Subcutaneous preadipocyte (primary cell): Measurements from ENCODE around the gene PDZD7. TPM values are rescaled to one million over a fixed set of nuclear protein-coding genes. Genes with fewer than 3 reads are reported as not detected.

Experiments used
- small RNA-seq: library from RNA; depleted of rRNA; stranded (forward); fragments of <200 nt; gene quantifications from one replicate; pipeline ENCODE3, GENCODE V24; 2012
- total RNA-seq: library from RNA; depleted of rRNA; stranded (reverse); fragments of >200 nt; gene quantifications from 2 replicates; pipeline ENCODE4 v1.2.3, GENCODE V29; 2012

Gene PDZD7
- total RNA-seq = 0.37 and 0.98 TPM in 2 replicates

GRCh38 chr10:101031128-101031795 lies at the start of gene PDZD7, which contains the start of gene SFXN3:
TSS of gene PDZD7 (minus strand) at chr10:101031129. CDS start at chr10:101030219, 910 bp downstream.
TSS of gene SFXN3 (plus strand) at chr10:101031234. CDS start at chr10:101034695, 3,461 bp downstream.

GRCh38 chr10:101061624-101062231 lies 30.8 kb upstream of the PDZD7 start, which contains the start of gene KAZALD1:
TSS of gene KAZALD1 (plus strand) at chr10:101061989. CDS start at chr10:101062593, 604 bp downstream.

GRCh38 chr10:100999742-101000126 lies 31.2 kb downstream of the PDZD7 start, which contains the start of gene LZTS2:
TSS of gene LZTS2 (plus strand) at chr10:100999808. CDS start at chr10:101002539, 2,731 bp downstream.

GRCh38 chr10:100986952-100987684 lies 43.8 kb downstream of the PDZD7 start, which contains the start of the genes MRPL43 and TWNK:
TSS of gene MRPL43 (minus strand) at chr10:100987497. CDS start at chr10:100987443, 54 bp downstream.
TSS of gene TWNK (plus strand) at chr10:100987543. CDS start at chr10:100988211, 668 bp downstream.

GRCh38 chr10:100969187-100970075 lies 61.5 kb downstream of the PDZD7 start, which contains the start of gene SEMA4G:
TSS of gene SEMA4G (plus strand) at chr10:100969504. CDS start at chr10:100972913, 3,409 bp downstream.

Small RNA genes lying within 50 kb of the gene (small RNA-seq; reads per million reads assigned to genes)
- gene MIR608 = not detected

Other genes with a start within 250 kb of the PDZD7 start
- 30.9 and 52.0 TPM in 2 replicates for gene SLF2, start 118.2 kb downstream of the PDZD7 start, total RNA-seq
- 0.59 and 1.1 TPM in 2 replicates for gene SEMA4G, start 61.6 kb downstream of the PDZD7 start, total RNA-seq
- 58.5 and 66.1 TPM in 2 replicates for gene MRPL43, start 43.6 kb downstream of the PDZD7 start, total RNA-seq
- gene TWNK, start 43.6 kb downstream of the PDZD7 start, total RNA-seq = 5.5 and 7.6 TPM in 2 replicates
- gene LZTS2, start 31.3 kb downstream of the PDZD7 start, total RNA-seq = 89.3 and 94.1 TPM in 2 replicates
- gene SFXN3, start 105 bp upstream of the PDZD7 start, total RNA-seq = 108 and 110 TPM in 2 replicates
- 4.8 and 11.9 TPM in 2 replicates for gene KAZALD1, start 30.9 kb upstream of the PDZD7 start, total RNA-seq
- not detected in 2 replicates for gene TLX1, start 100.2 kb upstream of the PDZD7 start, total RNA-seq
- gene LBX1, start 198.3 kb upstream of the PDZD7 start, total RNA-seq = not detected in 2 replicates